Mucosa of rectum (tissue), 2 donors: Measurements from ENCODE around the gene ECE1.

Source experiments
- H3K27ac ChIP-seq, 2 donors: one replicate each; pipeline ENCODE4 v1.7.0; 2013; ENCODE audit warnings: inconsistent platforms in 2 of 2, low read depth in 2 of 2, low read length in 2 of 2
- H3K27me3 ChIP-seq, 2 donors: one replicate each; pipeline ENCODE4 v1.7.0; 2013; ENCODE audit warnings: low read length in 2 of 2; ENCODE audit not compliant: control insufficient read depth in 2 of 2, insufficient read depth in 2 of 2
- H3K36me3 ChIP-seq, 2 donors: one replicate each; pipeline ENCODE4 v1.7.0; 2013; ENCODE audit warnings: low read length in 2 of 2; ENCODE audit not compliant: control insufficient read depth in 2 of 2, insufficient read depth in 2 of 2
- H3K4me1 ChIP-seq, 2 donors: one replicate each; pipeline ENCODE4 v1.7.0; 2013; ENCODE audit warnings: low read length in 2 of 2, mild to moderate bottlenecking in 1 of 2; ENCODE audit not compliant: control insufficient read depth in 2 of 2, insufficient read depth in 2 of 2
- H3K4me3 ChIP-seq, 2 donors: one replicate each; pipeline ENCODE4 v1.7.0; 2013; ENCODE audit warnings: low read length in 2 of 2
- H3K9ac ChIP-seq, 2 donors: one replicate each; pipeline ENCODE4 v1.7.0; 2013; ENCODE audit warnings: low read length in 2 of 2, low read depth in 1 of 2, mild to moderate bottlenecking in 1 of 2
- H3K9me3 ChIP-seq, 2 donors: one replicate each; pipeline ENCODE4 v1.7.0; 2013; ENCODE audit warnings: low read length in 2 of 2; ENCODE audit not compliant: control insufficient read depth in 2 of 2
- donor health status: healthy.
- donor health status: Normal muscosa, but diverticular disease.

The ECE1 gene

DNA sequence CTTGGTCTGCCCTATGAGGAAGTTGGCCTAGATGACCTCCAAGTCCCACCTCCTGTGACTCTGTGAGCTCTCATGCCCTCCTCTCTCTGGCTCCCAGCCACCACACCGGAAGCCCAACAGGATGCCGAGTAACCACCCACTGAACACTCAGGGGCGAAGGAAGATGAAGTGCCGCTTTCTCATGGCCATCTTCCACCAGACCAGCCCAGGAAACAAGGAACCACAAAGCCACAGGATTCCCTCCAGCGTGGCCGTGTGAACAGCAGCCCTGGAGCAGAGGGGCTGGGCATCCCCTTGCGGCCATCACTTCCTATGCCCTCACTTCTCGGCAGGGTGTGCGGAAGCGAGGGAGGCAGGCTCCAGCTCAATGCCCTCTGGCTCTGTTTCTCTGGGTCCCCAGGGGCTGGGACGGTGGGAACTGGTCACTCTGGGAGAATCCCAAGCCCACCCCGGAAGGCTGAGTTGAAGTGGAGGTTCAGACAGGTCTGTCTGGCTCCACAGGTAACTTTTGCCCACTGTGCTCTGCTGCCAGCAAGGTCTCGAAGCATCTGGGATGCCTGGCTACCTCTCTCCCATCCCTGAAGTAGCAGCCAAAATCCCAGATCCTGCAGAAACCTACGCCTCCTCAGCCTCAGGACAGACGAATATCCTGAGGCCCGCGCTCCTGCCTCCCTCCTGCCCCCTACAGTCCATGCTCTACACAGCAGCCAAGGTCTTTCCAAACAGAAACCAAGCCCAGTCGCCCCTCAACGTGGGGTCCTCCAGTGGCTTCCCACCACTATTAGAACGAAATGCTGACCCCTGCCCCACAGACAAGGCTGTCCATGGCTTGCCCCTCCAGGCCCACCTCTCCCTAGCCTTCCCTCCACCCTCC, 44.2 kb upstream of the ECE1 start:
- no peaks in the 10 kb centered on the region for H3K9me3 ChIP-seq
- no peaks in the 10 kb centered on the region for H3K27me3 ChIP-seq
- H3K36me3 ChIP-seq = no peaks in the 10 kb centered on the region
- peak overlapping the region; percentile 45 to 61 for H3K9ac ChIP-seq
- peak overlapping the region; percentile 59 to 86 for H3K27ac ChIP-seq
- H3K4me1 ChIP-seq = peaks cover 66 to 72% of the 10 kb centered on the region in 2 donors
- H3K4me3 ChIP-seq = peak overlapping the region; percentile 14 to 65

DNA sequence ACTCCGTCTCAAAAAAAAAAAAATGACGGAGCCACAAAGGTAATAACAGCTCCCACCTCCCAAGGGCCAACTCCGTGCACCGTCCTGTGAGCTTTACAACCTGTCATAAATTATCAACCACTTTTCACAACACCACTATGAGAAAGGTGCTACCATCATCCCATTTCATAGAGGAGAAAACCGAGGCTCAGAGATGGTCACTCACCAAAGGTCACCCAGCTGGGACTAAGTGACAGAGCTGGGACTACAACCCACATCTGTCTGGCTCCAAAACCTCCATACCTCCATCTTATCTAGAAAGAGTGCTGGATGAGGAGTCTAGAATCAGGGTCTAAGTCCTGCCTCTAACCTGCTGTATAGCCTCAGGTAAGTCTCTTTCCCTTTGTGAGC, 43.6 kb upstream of the ECE1 start:
- Histone ChIP-seq H3K9me3 (no peaks in the 10 kb centered on the region), H3K4me1 (peaks cover 66 to 72% of the 10 kb centered on the region in 2 donors), H3K9ac (no peak overlapping the region), H3K36me3 (no peaks in the 10 kb centered on the region), H3K27me3 (no peaks in the 10 kb centered on the region), H3K27ac (peak overlapping the region; percentile 59 to 86), H3K4me3 (peak overlapping the region in 1 of 2 donors; percentile 65)

DNA sequence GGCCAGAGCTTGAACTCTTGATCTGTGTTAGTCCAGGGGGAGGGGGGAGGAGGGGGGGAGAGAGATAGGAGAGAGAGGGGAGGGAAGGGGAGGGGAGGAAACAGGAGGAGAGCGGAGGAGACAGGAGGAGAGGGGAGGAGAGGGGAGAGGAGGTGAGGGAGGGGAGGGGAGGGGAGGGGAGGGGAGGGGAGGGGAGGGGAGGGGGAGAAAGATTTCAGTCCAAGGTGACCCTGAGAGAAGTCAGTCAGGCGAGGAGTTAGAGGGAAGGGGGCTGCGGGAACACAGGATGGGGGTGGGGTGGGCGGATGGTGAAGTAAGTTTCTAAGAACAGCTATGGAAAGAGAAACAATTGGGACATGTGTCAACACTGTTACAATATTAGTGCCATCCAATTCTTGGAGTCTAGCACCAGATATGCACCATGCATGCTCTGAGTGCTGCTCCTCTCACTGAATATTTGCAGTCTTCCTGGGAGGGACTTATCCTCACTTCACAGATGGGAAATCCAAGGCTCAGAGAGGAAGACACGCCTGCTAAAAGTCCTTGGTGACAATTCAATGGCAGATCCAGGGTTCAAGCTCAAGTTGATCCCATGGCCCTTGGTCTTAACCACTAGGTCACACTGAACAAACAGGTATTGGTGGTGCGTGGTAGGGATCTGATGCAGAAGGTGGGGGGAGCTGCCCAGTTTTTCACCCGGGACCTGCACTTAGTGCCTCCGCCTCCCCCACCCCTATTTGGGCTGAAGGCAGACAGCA, 42.5 kb upstream of the ECE1 start:
- Histone ChIP-seq H3K27ac (peak overlapping the region; percentile 66 to 70), H3K9ac (peak overlapping the region in 1 of 2 donors; percentile 4), H3K4me1 (peaks cover 57 to 64% of the 10 kb centered on the region in 2 donors)

DNA sequence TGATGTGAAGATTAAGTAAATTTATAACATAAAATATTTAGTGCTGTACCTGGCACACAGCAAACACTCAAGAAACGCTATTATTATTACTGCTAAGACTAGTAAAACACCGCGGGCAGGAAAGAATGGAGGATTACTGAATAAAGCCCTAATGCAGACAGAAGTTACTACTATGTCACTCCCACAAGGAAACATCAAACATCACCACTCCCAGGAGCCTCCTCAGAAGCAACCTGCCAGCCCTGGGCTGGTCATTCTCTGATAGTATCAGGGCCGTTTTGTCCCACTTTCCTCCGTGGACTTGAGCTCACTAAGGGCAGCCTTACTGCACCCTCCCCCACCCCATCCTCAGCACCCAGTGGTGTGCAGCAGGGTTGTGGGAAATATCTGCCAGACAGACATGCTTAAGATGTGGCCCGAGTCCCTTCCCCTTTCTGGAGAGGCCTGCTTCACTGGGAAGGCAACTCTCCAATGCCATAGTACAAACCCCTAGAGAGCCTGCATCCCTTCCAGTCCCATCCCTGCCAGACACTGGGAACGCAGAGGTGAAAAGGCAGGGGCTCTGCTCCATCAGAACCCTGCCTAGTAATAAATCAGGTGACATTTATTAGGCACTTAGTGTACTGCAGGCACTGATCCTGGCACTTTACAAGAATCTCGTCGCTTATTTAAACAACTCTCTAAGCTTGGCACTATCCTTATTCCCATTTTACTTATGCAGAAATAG, 41.7 kb upstream of the ECE1 start:
- no peaks in the 10 kb centered on the region for H3K9me3 ChIP-seq
- H3K27ac ChIP-seq = peak overlapping the region; percentile 66 to 70
- H3K9ac ChIP-seq = peak overlapping the region in 1 of 2 donors; percentile 16
- no peak overlapping the region for H3K4me3 ChIP-seq
- H3K36me3 ChIP-seq = no peaks in the 10 kb centered on the region
- peaks cover 56 to 66% of the 10 kb centered on the region in 2 donors for H3K4me1 ChIP-seq
- no peaks in the 10 kb centered on the region for H3K27me3 ChIP-seq

More for the DNA sequence above, 42.5 kb upstream of the ECE1 start:
- no peaks in the 10 kb centered on the region for H3K36me3 ChIP-seq
- H3K4me3 ChIP-seq = no peak overlapping the region
- H3K9me3 ChIP-seq = no peaks in the 10 kb centered on the region
- H3K27me3 ChIP-seq = no peaks in the 10 kb centered on the region

DNA sequence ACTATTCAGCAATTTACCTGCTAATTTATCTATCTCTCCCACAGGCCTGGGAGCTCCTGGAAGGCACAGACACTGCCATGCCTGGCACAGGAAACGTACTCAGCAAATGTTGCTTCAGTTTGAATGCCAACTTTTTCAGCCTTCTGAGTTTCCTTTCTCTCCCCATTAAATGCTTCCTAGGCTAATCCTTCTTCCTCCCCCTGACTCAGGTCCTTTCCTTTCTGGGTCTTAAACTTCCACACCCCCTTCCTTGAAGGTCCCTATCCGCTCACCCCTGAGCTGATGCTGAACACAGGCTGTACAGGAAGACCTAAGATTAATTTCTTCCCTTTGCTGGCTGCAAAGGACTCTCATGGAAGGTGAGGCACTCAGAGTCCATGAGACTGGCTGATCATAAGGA, 40.3 kb upstream of the ECE1 start:
- peak overlapping the region; percentile 18 to 24 for H3K9ac ChIP-seq
- H3K4me1 ChIP-seq = peaks cover 61 to 70% of the 10 kb centered on the region in 2 donors
- H3K27ac ChIP-seq = peak overlapping the region; percentile 86 to 94
- H3K27me3 ChIP-seq = no peaks in the 10 kb centered on the region
- H3K4me3 ChIP-seq = no peak overlapping the region
- no peaks in the 10 kb centered on the region for H3K9me3 ChIP-seq
- H3K36me3 ChIP-seq = no peaks in the 10 kb centered on the region

DNA sequence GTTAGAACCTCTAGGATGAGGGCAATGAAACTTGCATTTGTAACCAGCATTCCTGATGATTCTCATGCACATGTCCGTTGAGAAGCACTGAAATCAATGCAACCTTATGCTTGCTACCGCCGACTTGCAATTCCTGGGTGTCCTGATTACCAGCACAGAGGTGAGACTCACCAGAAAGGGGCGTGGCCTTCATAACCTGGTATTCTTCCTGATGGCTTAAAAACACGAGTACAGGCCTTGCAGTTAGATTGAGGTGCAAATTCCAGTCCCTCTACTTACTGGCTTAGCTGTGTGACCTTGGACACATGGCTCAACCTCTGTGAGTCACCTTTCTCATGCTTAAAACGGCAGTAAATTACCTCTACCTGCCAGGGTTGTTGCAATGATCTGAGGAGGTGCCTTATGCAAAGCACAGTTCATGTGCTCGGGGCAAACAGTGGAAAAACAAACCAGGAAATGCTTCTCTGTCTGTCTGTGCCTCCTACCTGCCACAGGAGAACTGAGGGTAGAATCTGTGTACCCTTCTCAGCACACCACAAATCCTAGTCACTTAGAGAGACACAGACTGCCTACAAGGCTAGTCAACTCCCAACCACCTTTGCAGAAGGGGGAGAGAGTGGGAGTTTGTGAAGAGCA, 39.1 kb upstream of the ECE1 start:
- H3K9ac ChIP-seq = peak overlapping the region; percentile 37 to 80

DNA sequence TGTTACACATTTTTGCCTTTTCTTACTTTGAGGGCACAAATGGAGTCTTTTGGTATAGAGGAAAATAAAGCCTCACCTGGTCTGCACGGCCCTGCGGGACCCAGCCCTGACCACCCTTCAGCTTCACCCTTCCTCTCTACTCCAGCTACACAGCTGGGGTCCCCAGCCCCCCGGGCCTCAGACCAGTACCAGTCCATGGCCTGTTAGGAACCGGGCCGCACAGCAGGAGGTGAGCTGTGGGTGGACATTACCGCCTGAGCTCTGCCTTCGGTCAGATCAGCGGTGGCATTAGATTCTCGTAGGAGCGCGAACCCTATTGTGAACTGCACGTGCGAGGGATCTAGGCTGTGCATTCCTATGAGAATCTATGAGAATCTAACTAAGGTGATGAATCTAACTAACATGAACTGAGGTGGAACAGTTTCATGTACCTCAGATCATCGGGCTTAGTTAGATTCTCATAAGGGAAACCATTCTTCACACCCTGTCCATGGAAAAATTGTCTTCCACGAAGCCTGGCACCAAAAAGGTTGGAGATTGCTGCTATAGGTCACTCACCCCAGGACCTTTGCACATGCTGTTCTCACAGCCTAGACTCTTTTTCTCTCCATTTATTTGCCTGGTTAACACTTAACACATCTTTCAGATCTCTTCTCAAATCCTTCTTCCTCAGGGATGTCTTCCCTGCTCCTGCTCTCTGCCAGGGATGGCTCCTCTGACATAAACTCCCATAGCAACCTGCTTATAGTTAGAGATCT, 37.5 kb upstream of the ECE1 start:
- Histone ChIP-seq H3K36me3 (no peaks in the 10 kb centered on the region), H3K4me3 (no peak overlapping the region), H3K4me1 (peaks cover 66 to 68% of the 10 kb centered on the region in 2 donors), H3K27ac (no peak overlapping the region), H3K27me3 (no peaks in the 10 kb centered on the region), H3K9ac (no peak overlapping the region), H3K9me3 (no peaks in the 10 kb centered on the region)

More for the DNA sequence above, 39.1 kb upstream of the ECE1 start:
- H3K36me3 ChIP-seq = no peaks in the 10 kb centered on the region
- peak overlapping the region; percentile 86 to 94 for H3K27ac ChIP-seq
- H3K4me1 ChIP-seq = peaks cover 61 to 71% of the 10 kb centered on the region in 2 donors
- peak overlapping the region; percentile 41 to 55 for H3K4me3 ChIP-seq
- no peaks in the 10 kb centered on the region for H3K9me3 ChIP-seq
- H3K27me3 ChIP-seq = no peaks in the 10 kb centered on the region

DNA sequence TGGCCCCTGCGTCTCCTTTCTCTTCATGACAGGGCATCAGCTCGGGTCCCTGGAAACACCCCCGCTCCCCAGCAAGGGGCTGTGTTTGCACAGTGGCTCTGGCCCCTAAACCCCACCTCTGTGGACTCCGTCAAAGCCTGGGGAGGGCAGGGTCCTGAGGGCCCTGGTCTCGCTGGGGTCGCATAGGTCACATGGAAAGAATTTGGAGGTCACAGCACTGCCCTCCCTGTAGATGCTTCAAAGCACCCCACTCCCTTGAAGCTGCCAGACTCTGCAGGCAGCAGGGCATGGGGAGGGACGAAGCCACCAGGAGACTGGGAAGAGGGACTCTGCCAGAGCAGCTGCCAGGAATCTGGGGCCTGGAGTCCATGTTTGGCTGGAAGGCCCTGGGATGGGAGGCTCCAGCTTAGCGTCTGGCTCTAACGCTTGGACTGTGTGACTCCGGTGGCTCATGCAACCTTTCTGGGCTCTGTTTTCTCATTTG, 36.6 kb upstream of the ECE1 start:
- no peak overlapping the region for H3K27ac ChIP-seq
- no peak overlapping the region for H3K9ac ChIP-seq
- H3K4me3 ChIP-seq = no peak overlapping the region
- H3K9me3 ChIP-seq = no peaks in the 10 kb centered on the region
- peaks cover 61 to 68% of the 10 kb centered on the region in 2 donors for H3K4me1 ChIP-seq
- no peaks in the 10 kb centered on the region for H3K27me3 ChIP-seq
- no peaks in the 10 kb centered on the region for H3K36me3 ChIP-seq
